HepG2 (cell line): ENCODE results near the gene DYNC2H1. TPM values are rescaled to one million over a fixed set of nuclear protein-coding genes. Genes with fewer than 3 reads are reported as not detected.

Experiments
- ARID3A ChIP-seq: IDR thresholded peaks from 2 replicates; pipeline ENCODE4 v1.6.1; 2012; ENCODE audit warnings: low read depth, low read length, improper control_type of control experiment
- BHLHE40 ChIP-seq: IDR thresholded peaks from 2 replicates; pipeline ENCODE4 v1.6.1; 2011; ENCODE audit warnings: low read length, improper control_type of control experiment
- BRCA1 ChIP-seq: sonication (generic); formaldehyde crosslinking; IDR thresholded peaks from 2 replicates; pipeline ENCODE4 v1.4.0; 2020; ENCODE audit warnings: missing genetic modification reagents
- HINFP ChIP-seq: sonication (generic); formaldehyde crosslinking; IDR thresholded peaks from 2 replicates; pipeline ENCODE4 v1.4.0; 2020; ENCODE audit warnings: low read depth, mild to moderate bottlenecking, missing genetic modification reagents
- HNRNPLL ChIP-seq: fragments of 200-400 bp; formaldehyde crosslinking; IDR thresholded peaks from 2 replicates; pipeline ENCODE4 v1.6.1; 2017; ENCODE audit warnings: mild to moderate bottlenecking, low read depth, low read length; ENCODE audit not compliant: poor library complexity, severe bottlenecking
- KLF9 ChIP-seq: IDR thresholded peaks from 2 replicates; pipeline ENCODE4 v1.6.1; 2016; ENCODE audit warnings: low read depth
- MEIS1 ChIP-seq: sonication (generic); formaldehyde crosslinking; IDR thresholded peaks from 2 replicates; pipeline ENCODE4 v1.9.0; 2021; ENCODE audit warnings: mild to moderate bottlenecking, missing genetic modification reagents, moderate library complexity, borderline replicate concordance
- PHF8 ChIP-seq: sonication (generic); formaldehyde crosslinking; IDR thresholded peaks from 2 replicates; pipeline ENCODE4 v1.5.0; 2020; ENCODE audit warnings: missing genetic modification reagents
- PITX1 ChIP-seq: sonication (generic); formaldehyde crosslinking; IDR thresholded peaks from 2 replicates; pipeline ENCODE4 v1.5.1; 2020; ENCODE audit warnings: mild to moderate bottlenecking, missing genetic modification reagents
- PLRG1 ChIP-seq: fragments of 450-650 bp; conservative IDR thresholded peaks from 2 replicates; pipeline ENCODE4 v1.6.1; 2016
- RERE ChIP-seq: IDR thresholded peaks from 2 replicates; pipeline ENCODE4 v1.6.1; 2016; ENCODE audit warnings: low read depth, missing genetic modification reagents, missing compliant biosample characterization
- SKIL ChIP-seq: sonication (generic); formaldehyde crosslinking; IDR thresholded peaks from 2 replicates; pipeline ENCODE4 v1.8.0; 2022; ENCODE audit warnings: missing genetic modification reagents, mild to moderate bottlenecking, moderate library complexity, borderline replicate concordance
- SMAD3 ChIP-seq: sonication (generic); formaldehyde crosslinking; IDR thresholded peaks from 2 replicates; pipeline ENCODE4 v1.4.0; 2020; ENCODE audit warnings: missing genetic modification reagents
- SNAPC2 ChIP-seq: sonication (generic); formaldehyde crosslinking; IDR thresholded peaks from 2 replicates; pipeline ENCODE4 v1.8.1; 2022; ENCODE audit warnings: mild to moderate bottlenecking, missing genetic modification reagents
- SP1 ChIP-seq, 2 experiments: fragments of 450-650 bp in 1 of 2; sonication (generic) in 1 of 2; formaldehyde crosslinking in 1 of 2; IDR thresholded peaks; 2 replicates each; pipeline versions ENCODE4 v1.4.0 to v1.6.1; 2016 to 2020; ENCODE audit warnings: missing genetic modification reagents in 1 of 2
- ZNF224 ChIP-seq: sonication (generic); formaldehyde crosslinking; IDR thresholded peaks from 2 replicates; pipeline ENCODE4 v1.5.0; 2020; ENCODE audit warnings: mild to moderate bottlenecking, missing genetic modification reagents
- ZNF24 ChIP-seq: fragments of 450-650 bp; IDR thresholded peaks from 2 replicates; pipeline ENCODE4 v1.6.1; 2017; ENCODE audit warnings: antibody characterized with exemption, mild to moderate bottlenecking
- ZNF446 ChIP-seq: sonication (generic); formaldehyde crosslinking; IDR thresholded peaks from 2 replicates; pipeline ENCODE4 v1.5.0; 2020; ENCODE audit warnings: mild to moderate bottlenecking, missing genetic modification reagents
- ZZZ3 ChIP-seq: sonication (generic); formaldehyde crosslinking; IDR thresholded peaks from 2 replicates; pipeline ENCODE4 v1.4.0; 2020; ENCODE audit warnings: missing genetic modification reagents, mild to moderate bottlenecking, borderline replicate concordance
- polyA plus RNA-seq, 8 experiments: library from polyadenylated mRNA; depleted of rRNA in 3 of 8; stranded (reverse) in 7 of 8; unstranded in 1 of 8; fragments of >200 nt; fragmentation: Illumina TruSeq in 4 of 8; extraction: Trizol in 4 of 8; gene quantifications; 2 replicates each; pipeline versions ENCODE4 v1.2.1 to v1.2.3, GENCODE V29; 2011 to 2016; ENCODE audit warnings: low read depth in 4 of 8, missing spikeins in 1 of 8, mixed read lengths in 1 of 8; ENCODE audit not compliant: insufficient read depth in 1 of 8
- total RNA-seq, 5 experiments: library from RNA; depleted of rRNA; stranded (reverse); fragments of >200 nt; fragmentation: Illumina TruSeq; extraction: Trizol; gene quantifications; 2 replicates each; pipeline ENCODE4 v1.2.3, GENCODE V29; 2016; ENCODE audit warnings: low read depth in 1 of 5

The DYNC2H1 gene
- total and polyA plus RNA-seq, 2 of the 13 experiments (the other 11 are each of a cell fraction or from before 2014, with no cell fraction given) = 0.49 to 0.66 TPM

GRCh38 chr11:103091801-103092524, 17.3 kb upstream of the DYNC2H1 start, which contains the start of gene DCUN1D5 (continued):
- TF ChIP-seq RERE (CRISPR knock-in tag) (0 out of 2 replicates have a peak, but pooled peaks have one; percentile 46), BHLHE40 (no peak), ZNF224 (no peak), SP1 (IDR thresholded peaks at IDR 0.05) (no peak), SP1 (CRISPR knock-in tag; IDR thresholded peaks at IDR 0.05) (peak; percentile 88), PLRG1 (no peak), ZZZ3 (no peak), SKIL (CRISPR knock-in tag) (no peak), SNAPC2 (CRISPR knock-in tag) (0 out of 2 replicates have a peak, but pooled peaks have one; percentile 30), ZNF24 (no peak), BRCA1 (peak; percentile 70; the same call in 1 of the 2 replicates), MEIS1 (0 out of 2 replicates have a peak, but pooled peaks have one; percentile 7), HINFP (0 out of 2 replicates have a peak, but pooled peaks have one; percentile 61), PITX1 (CRISPR knock-in tag) (peak; percentile 73), HNRNPLL (peak; percentile 78), ARID3A (no peak), SMAD3 (CRISPR knock-in tag) (peak; percentile 75; the same call in 1 of the 2 replicates), ZNF446 (CRISPR knock-in tag) (peak; percentile 65; the same call in 1 of the 2 replicates), KLF9 (CRISPR knock-in tag) (0 out of 2 replicates have a peak, but pooled peaks have one; percentile 74), PHF8 (peak; percentile 90)
